Measurements from ENCODE around the gene AIFM3.

DNA sequence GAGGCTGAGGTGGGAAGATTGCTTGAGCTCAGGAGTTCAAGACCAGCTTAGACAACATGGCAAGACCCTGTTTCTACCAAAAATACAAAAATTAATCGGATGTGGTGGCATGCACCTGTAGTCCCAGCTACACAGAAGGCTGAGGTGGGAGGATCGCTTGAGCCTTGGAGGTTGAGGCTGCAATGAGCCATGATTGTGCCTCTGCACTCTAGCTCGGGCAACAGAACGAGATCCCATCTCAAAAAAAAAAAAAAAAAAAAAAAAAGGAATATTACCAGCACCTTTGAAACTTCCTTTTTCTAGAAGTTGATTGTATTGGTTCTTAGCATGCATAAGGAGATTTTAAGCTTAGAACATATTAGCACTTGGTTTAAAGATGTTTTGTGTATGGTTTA is 38.5 kb upstream of the AIFM3 start:
- TF ChIP-seq CTCF (IDR thresholded peaks at IDR 0.05) (no peak), POLR2A (IDR thresholded peaks at IDR 0.05) (no peak)
